UCSD-AML1 (cell line): ENCODE measurements around the gene CNOT1.
A peak's percentile ranks its signal among the peaks of the same experiment; 100 is the strongest.
"Not testable (repeated sequence)": the region's sequence is repeated elsewhere in the genome, so short reads cannot be mapped to it uniquely, and the experiment has no call there.

Source experiments
- DNase-seq: peaks from one replicate; lab custom pipeline; 2025; ENCODE audit not compliant: unreplicated experiment; lab: John Stamatoyannopoulos, UW

The CNOT1 gene

GRCh38 chr16:58503863-58504688 is 125.5 kb downstream of the CNOT1 start:
- DNase-seq, result no peak

DNA sequence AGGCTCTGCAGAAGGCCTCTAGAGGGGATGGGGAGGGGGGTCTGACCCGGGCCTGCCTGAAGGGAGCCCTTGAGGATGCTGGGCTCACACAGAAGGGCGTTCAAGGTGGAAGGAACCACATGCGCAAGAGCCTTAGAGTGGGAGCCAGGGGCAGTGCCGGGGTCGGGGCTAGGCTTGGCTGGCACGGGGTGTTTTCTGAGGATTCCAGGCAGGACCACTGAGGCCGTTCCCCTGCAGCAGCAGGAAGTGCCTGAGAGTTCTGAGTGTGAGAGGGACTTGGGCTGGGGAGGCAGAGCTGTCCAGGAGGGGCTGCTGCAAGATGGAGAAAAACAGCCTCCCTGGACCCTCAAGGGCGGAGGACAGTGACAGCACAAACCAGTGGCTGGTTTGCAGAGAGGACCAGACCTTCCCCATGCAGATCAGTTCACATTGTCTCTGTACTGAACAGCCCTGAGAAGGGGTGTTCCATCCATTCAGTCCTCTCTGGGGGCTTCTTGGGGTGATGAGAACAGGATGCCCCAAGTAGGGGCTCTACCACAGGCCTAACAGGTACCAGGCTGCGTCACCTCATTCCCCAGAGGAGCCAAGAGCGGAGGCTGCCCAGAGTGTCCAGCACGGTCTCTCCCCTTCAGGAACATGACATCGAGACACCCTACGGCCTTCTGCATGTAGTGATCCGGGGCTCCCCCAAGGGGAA is 126.3 kb downstream of the CNOT1 start:
- no peak for DNase-seq

GRCh38 chr16:58502217-58502921 is 127.3 kb downstream of the CNOT1 start:
- DNase-seq, result no peak

DNA sequence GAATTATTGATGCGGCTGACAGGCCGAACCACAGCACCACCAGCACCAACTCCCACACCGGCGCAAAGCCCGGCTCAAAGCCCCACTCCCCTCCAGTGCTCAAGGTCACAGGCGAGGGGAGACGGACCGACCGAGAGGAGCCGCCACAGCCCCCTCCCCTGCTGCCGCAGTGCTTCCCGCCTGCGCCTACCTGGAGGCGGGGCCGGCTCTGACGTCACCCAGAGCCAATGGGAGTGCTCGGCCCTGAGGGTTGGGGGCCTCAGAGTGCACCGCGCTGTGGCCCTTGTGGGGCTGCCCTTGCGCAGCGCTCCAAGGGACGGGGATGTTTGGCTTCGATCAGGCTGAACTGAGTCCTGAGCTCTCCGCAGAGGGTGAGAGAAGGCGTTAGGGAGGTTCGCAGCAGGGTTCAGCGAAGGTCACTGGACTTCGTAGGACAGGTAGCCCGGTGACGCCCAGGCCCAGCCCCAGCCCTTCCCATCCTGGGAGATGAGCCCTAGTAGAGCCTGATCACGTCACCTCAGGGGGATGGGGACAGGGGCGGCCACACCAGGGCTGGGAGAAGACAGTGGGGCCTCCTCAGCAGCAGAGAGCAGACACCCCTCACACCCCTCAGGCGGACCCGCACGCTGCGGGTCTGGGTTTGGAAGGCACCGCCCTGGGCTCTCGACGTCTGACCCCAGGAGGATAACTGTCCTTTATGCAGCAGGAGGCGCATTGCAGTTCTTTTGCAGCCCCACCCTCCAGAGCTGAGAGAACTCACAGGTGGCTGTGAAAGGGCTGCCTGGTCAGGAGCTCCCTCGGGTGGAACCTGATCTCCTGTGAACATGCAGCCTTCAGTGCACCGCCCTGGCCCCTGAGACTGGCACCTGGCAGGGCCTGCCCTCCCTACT is 128.1 kb downstream of the CNOT1 start:
- DNase-seq, result no peak

- DNase-seq, result no peak
These were observed 129.0 kb downstream of the CNOT1 start for GRCh38 chr16:58500430-58501241.

DNA sequence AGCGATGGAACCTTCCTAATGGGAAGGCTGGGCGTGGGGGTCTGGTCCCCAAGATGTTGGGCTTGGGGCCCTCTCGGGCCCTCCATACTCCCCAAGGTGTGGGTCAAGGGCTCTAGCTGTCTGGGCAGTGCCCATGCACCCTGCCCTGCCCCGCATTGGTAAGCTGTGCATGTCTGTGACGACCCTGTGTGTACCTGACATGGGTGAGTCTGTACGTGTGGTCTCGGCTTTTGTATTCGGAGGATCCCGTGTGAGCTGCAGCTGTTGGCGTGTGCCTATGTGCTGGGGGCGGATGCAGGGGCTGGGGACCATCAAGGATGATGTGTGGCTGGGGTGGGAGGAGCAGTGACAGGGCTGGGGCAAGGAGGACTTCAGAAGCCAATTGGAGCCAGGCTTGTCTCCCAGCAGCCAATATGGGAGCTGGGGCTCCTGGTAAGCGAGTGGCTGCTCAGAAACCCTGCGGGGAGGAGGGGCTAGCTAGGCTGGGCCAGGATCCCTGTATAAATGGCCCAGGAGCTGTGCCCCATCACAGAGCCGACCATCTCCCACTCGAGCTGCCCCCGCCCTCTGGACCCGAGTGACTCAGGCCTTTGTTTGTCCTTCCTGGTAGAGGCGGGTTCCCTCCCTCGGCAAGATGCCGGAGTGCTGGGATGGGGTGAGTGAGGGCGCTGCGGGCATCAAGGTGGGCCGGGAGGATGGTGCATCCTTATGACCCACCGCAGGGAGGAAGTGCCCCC is 129.8 kb downstream of the CNOT1 start, which contains the start of gene NDRG4:
Gene NDRG4, plus strand, starts transcription at position 529 of the 737 bp plus-strand sequence. Its CDS starts 106 bp downstream, at position 635.
- DNase-seq, result no peak

- no peak for DNase-seq
These were observed 130.5 kb downstream of the CNOT1 start for GRCh38 chr16:58499092-58499511.

GRCh38 chr16:58498341-58499091 is 131.1 kb downstream of the CNOT1 start:
- DNase-seq, result no peak

DNA sequence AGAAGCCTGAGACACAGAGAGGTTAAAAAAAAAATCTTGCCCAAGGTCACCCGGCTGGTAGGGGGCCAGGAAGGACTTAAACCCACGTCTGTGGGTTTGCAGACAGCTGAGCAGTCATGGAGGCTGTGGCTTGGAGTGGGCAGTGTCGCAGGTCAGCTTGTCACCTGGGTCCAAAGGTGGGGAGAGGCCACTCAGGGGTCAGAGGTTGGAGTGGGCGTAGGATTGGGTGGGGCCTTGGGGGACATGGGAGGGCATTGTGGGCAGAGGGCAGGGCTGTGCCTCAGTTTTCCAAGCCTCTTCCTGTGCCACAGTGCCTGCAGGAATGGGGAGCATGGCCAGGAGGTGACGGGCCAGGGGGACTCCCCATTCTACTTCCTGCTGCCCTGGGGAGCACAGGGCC is 131.7 kb downstream of the CNOT1 start:
- DNase-seq, result no peak

DNA sequence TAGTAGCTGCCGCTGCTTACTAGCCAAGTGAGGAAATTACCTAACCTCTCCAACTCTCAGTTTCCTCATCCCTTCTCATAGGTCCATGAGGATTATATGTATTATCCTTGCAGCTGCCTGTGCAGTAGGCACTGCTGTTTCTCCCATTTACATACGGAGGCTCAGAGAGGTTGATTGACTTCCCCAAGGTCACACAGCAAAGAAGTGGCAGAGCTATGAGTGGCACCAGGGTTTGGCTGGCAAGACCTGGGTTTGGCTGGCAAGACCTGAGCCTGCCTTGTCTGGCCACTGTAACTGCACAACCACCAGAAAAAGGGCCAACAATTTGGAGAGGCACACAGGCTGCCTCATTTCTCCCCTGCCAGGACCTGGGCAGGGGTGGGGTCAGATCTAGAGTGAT is 132.2 kb downstream of the CNOT1 start:
- DNase-seq, result no peak

DNA sequence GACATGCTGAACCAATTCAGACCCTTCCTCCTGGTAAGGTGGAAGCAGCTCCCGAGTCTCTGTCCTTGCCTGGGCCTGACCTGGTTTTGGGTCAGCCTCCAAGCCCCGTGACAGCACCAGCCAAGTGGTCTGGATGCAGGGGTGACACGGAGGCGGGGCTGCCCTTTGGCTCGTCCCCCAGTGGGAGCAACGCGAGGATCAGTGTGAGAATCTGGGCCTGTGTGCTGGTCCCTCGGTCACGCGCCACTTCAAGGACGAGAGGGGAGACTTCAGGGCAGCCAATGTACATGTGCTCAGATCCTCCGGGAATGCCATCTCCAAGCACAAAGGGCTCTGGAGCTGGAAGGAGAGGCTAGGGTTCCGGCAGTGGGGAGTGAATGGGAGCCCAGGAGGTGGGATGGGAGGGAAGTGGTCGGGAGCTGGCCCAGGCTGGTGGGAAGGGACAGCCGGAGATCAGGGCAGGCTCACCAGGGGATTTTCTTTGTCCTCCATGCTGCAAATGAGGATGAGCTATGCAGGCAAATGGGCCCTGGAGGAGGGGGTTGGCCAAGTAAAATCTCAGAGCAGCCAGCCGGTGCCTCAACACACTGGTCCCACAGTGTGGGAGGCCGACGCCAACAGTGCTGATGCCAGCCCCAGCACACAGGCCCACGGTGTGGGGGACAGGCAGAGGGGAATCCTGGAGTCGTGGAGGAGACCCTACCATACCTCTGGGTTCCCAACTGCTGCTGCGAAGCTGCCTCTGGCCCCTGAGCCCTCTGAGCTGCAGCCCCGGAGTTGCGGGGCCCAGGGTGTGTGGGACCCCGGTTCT is 133.9 kb downstream of the CNOT1 start:
- no peak for DNase-seq

GRCh38 chr16:58494981-58495520 is 134.6 kb downstream of the CNOT1 start:
- DNase-seq, result peak; percentile 29

- no peak for DNase-seq
These were observed 135.7 kb downstream of the CNOT1 start for GRCh38 chr16:58493756-58494431.

DNA sequence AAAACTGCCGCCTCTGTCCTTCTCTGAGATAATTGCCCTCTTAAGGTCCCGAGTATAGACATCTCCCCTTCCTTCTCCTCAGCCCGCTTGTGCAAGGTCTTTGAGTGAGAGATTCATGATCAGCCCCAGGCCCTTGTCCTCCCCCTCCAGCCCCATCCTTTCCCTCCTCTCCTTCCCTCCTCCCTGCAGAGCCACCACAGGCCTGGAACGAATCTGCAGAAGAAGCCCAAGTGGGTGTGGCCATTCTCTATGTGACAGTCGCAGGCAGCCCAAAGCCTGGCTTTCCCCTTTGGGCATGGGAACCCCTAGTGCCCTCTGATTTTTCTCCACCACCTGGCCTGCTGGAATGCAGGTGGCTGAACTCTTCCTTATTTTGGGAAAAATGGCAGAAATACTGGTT is 136.9 kb downstream of the CNOT1 start:
- DNase-seq, result no peak

GRCh38 chr16:58492066-58492465 is 137.6 kb downstream of the CNOT1 start:
- no peak for DNase-seq

DNA sequence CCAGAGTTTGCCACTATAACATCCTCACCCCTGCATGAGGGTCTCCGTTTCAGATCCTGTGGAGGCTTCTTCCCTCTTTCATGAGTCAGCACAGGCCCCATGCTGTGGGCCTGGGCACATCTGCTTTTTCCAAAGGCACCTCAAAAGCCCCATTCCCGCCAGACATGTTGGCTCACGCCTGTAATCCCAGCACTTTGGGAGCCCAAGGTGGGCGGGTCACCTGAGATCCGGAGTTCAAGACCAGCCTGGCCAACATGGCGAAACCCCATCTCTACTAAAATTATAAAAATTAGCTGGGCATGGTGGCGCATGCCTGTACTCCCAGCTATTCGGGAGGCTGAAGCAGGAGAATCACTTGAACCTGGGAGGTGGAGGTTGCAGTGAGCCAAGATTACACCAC is 139.1 kb downstream of the CNOT1 start:
- DNase-seq, result not testable (repeated sequence)

DNA sequence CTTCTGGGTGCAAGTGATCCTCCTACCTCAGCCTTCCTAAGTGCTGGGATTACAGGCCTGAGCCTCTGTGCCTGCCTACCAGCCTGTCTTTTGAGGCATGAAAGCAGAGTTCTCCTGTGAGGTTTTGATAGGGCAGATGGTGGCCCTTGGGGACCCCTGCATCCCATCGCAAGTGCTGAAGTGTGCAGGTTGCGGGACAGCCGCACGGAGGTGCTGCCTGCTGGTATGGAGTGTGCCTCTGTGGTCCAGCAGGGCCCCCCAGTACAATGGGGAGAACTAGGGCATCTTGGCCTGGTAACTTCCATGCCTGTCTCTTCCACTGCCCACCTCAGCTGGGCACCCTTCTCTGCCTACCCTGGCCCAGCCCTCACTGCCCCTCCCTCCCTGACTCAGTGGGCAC is 139.6 kb downstream of the CNOT1 start:
- DNase-seq, result no peak
